HT-29 (cell line): ENCODE results near the gene SCAF8. TPM values are rescaled to one million over a fixed set of nuclear protein-coding genes. Genes with fewer than 3 reads are reported as not detected.
"Not testable (repeated sequence)": the region's sequence is repeated elsewhere in the genome, so short reads cannot be mapped to it uniquely, and the experiment has no call there.

Source experiments
- DNase-seq: peaks from one replicate; pipeline ENCODE4 v3.0.0-alpha.2; 2015; ENCODE audit warnings: low spot score
- total RNA-seq: library from RNA; depleted of rRNA; stranded (reverse); fragments of >200 nt; shearing (Covaris generic); gene quantifications from 2 replicates; pipeline ENCODE4 v1.2.3, GENCODE V29; 2014

The SCAF8 gene
- total RNA-seq, 1 experiment from 2014 or later = 16.1 TPM

- no peak for DNase-seq
Observed at GRCh38 chr6:154736618-154737259, 3.5 kb downstream of the SCAF8 start.

DNA sequence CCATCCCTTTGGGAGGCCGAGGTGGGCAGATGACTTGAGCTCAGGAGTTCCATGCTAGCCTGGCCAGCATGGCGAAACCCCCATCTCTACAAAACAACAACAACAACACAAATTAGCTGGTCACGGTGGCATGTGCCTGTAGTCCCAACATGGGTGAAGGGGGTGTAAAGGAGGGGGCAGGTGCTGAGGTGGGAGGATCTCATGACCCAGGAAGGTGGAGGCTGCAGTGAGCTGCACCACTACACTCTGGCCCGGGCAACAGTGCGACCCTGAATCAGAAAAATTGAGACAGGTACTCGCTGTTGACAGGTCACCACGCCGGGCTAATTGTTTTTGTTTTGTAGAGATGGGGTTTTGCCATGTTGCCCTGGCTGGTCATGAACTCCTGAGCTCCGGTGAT is 4.2 kb downstream of the SCAF8 start:
- no peak for DNase-seq

GRCh38 chr6:154738551-154738961 is 5.3 kb downstream of the SCAF8 start:
- DNase-seq = no peak

DNA sequence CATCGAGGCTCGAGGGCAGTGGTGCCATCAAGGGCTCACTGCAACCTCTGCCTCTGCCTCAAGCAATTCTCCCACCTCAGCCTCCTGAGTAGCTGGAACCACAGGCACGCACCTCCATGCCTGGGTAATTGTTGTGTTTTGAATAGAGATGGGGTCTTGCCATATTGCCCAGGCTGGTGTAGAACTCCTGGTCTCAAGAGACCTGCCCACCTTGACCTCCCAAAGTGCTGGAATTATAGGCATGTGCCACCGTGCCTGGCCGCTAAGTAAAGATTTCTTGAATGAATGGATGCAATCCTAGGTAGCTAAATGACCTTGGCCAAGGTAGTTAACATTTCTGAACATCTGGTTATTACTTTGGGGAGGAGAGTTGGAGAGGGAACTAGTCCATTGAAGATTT is 7.4 kb downstream of the SCAF8 start:
- DNase-seq = no peak

DNA sequence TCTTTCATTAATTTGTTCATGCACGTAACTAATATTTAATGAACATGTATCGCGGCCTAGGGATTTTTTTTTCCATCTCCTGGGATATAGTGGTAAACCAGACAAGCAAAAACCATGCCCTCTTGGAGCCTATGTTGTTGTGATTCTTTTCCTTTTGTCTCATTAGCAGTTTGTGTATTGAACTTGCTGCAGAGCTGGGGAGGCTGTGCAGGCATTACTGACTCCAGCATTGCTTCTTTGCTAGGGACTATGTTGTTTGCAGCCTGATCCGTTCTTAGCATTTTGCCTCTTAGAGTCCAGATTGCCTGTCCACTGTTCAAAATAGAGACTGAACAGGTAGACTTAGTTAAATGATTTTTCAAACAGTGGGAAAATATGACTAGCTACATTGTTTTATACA is 9.7 kb downstream of the SCAF8 start:
- no peak for DNase-seq

DNA sequence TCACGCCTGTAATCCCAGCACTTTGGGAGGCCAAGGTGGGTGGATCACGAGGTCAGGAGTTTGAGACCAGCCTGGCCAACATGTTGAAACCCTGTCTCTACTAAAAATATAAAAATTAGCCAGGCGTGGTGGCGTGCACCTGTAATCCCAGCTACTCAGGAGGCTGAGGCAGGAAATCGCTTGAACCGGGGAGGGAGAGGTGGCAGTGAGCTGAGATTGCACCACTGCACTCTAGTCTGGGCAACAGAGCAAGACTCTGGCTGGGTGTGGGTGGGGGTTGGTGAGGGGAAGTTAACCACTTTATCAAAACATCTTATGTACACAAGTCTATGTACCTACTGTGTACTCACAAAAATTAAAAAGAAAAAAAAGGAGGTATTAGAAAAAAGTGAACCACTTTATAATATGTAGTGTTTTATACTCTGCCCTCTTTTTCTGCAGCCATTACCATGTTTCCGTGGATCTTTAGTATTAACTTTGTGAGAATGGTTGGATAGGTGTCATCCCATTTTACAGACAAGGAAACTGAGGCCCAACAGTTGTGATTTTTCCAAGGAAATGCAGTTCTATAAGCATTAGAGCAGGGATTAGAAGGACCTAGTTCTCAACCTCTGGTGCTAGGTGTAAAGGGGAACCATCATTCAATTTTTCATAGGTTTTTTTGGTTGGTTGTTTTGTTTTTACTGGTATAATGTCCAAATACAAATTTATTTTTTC is 11.0 kb downstream of the SCAF8 start:
- DNase-seq = not testable (repeated sequence)

GRCh38 chr6:154745243-154745642 is 12.0 kb downstream of the SCAF8 start:
- no peak for DNase-seq

DNA sequence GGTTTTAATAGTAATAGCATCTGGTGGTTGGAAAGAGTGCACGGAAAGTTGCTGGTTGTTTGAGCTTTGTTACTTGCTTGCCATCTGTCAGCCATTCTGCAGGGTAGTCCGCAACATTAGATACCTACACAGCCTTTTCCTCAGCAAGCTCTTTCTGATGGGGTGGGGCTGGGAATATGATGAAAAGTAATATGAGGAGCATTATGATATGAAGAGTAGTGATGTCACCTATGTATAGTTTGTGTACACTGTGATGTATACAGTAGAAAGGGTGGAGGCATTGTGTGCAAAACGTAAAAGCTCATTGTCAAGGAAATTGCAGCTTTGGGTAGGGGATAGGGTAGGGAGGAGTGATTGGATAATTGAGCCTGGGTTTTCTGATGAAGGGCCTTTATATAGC is 16.1 kb downstream of the SCAF8 start:
- DNase-seq = no peak

GRCh38 chr6:154751011-154751800 is 18.0 kb downstream of the SCAF8 start:
- DNase-seq = no peak

GRCh38 chr6:154752022-154752421 is 18.8 kb downstream of the SCAF8 start:
- no peak for DNase-seq

GRCh38 chr6:154754152-154754551 is 20.9 kb downstream of the SCAF8 start:
- no peak for DNase-seq

DNA sequence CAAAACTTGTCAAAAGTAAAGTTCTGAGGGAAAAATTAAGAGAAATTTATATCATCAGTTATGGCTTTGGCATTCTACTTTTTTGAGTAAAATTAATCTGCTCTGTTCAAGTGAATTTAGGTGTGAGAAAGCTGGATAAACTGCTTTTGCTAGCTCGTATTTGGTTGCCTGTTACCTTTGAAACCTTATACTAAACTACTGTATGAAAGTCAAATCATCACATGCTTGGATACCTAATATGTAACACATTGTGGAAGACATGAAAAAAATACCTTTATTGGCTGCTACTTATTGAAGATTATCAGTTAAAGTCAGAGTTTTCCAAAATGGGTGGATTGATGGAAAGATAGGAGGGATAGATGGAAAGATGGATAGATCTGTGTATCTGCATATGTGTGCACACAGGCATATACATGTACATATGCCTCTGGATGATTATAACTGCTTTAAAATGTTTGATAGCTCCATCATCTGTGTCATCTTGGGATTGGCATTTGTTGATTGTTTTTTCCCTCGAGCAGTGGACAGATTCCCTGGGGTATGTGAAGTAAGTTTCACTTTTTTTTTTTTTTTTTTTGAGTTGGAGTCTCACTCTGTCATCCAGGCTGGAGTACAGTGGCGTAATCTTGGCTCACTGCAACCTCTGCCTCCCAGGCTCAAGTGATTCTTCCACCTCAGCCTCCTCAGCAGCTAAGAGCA is 24.3 kb downstream of the SCAF8 start:
- DNase-seq = no peak

GRCh38 chr6:154758125-154758524 is 24.9 kb downstream of the SCAF8 start:
- no peak for DNase-seq

GRCh38 chr6:154763650-154764049 is 30.4 kb downstream of the SCAF8 start:
- no peak for DNase-seq

DNA sequence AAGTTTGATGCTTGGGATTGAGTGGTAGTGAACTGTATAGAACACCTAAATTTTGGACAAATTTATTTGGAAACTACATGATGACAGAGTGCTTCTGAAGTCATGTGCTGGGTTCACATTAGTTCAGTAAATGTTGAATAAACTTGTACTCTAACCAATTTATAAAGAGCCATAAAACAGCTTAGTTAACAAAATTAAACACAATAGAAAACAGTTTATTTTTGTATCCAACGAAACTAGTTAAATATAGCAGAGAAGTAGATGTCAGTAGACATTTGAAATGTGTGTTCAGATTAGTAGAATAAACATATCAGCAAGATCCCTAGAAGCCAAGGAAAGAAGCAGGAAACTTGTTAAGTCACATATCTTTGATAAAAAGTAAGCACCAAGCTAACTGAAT is 32.1 kb downstream of the SCAF8 start:
- DNase-seq = no peak

DNA sequence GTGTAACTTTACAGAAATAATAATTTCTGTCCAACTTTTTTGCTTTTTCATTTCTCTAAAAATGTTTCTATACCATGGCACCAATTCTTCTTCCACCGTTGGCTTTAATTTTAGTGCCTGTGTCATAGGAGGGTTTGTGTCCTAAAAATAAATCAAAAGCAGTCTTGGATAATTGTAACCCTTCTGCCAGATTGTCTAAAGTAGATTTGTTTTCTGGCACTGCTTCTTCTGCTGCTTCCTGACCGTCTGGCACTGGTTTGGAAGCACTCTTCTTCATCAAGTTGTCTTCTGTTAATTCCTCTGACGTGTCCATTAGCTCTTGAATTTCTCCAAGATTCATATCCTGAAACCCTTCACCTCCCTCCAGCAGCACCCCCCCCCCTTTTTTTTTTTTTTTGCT is 33.1 kb downstream of the SCAF8 start:
- DNase-seq = no peak

DNA sequence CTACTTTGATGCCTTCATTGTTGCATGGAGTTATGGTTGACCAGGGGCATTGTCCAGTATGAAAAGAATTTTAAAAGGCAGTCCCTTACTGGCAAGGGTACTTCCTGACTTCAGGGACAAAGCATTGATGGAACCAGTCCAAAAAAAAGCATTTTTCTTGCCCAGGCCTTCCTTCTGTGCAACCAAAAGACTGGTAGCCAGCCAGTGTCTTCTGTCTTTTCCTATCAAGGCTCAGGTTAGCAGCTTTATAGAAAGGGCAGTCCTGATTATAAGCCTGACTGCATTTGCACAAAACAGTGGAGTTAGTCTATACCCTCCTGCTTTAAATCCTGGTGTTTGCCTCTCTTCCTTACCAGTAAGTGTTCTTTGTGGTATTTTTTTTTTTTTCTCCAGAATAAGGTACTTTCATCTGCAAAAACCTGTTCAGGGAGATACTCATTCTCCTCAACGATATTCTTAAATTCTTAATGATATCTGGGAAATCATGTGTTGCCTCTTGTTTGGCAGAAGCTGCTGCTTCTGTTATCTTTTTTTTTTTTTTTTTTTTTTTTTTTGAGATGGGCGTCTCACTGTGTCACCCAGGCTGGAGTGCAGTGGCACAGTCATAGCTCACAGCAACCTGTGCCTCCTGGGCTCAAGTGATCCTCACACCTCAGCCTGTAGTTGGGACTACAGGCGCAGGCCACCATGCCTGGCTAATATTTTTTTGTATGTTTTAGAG is 33.9 kb downstream of the SCAF8 start:
- no peak for DNase-seq

- DNase-seq = no peak
Observed at GRCh38 chr6:154768280-154768679, 35.1 kb downstream of the SCAF8 start.

GRCh38 chr6:154773610-154774089 is 40.4 kb downstream of the SCAF8 start:
- DNase-seq = no peak

GRCh38 chr6:154779157-154779556 is 45.9 kb downstream of the SCAF8 start:
- not testable (repeated sequence) for DNase-seq

GRCh38 chr6:154782193-154782592 is 49.0 kb downstream of the SCAF8 start:
- DNase-seq = no peak
